OCI-LY1 (cell line): ENCODE measurements around the gene GLDC.

Source experiments
- H2AFZ ChIP-seq: fragments of 200-600 bp; sonication (generic), shearing (Covaris generic); 2 replicates; pipeline ENCODE4 v1.6.0; 2014; ENCODE audit warnings: antibody characterized with exemption, mild to moderate bottlenecking, low read length
- H3F3A ChIP-seq: fragments of 200-600 bp; sonication (generic), shearing (Covaris generic); 2 replicates; pipeline ENCODE4 v1.6.0; 2014; ENCODE audit warnings: mild to moderate bottlenecking, antibody characterized with exemption, low read length, moderate library complexity; ENCODE audit not compliant: insufficient read depth
- H3K27ac ChIP-seq: fragments of 200-600 bp; sonication (generic); 2 replicates; pipeline ENCODE4 v1.5.1; 2014; ENCODE audit warnings: low read length, mixed run types, mild to moderate bottlenecking, low read depth; ENCODE audit not compliant: poor library complexity, severe bottlenecking
- H3K27me3 ChIP-seq: fragments of 200-600 bp; sonication (generic); 2 replicates; pipeline ENCODE4 v1.6.0; 2014; ENCODE audit warnings: antibody characterized with exemption, mild to moderate bottlenecking, low read length, moderate library complexity; ENCODE audit not compliant: insufficient read depth
- H3K36me3 ChIP-seq: fragments of 200-600 bp; sonication (generic); 2 replicates; pipeline ENCODE4 v1.6.1; 2014; ENCODE audit warnings: mild to moderate bottlenecking, antibody characterized with exemption, low read length, moderate library complexity, mixed read lengths; ENCODE audit not compliant: insufficient read depth
- H3K4me1 ChIP-seq: fragments of 200-600 bp; sonication (generic); 2 replicates; pipeline ENCODE4 v1.5.1; 2014; ENCODE audit warnings: mild to moderate bottlenecking, low read length, moderate library complexity; ENCODE audit not compliant: insufficient read depth, severe bottlenecking
- H3K4me2 ChIP-seq: fragments of 200-600 bp; sonication (generic), shearing (Covaris generic); 2 replicates; pipeline ENCODE4 v1.6.1; 2014; ENCODE audit warnings: low read length
- H3K4me3 ChIP-seq: fragments of 200-600 bp; sonication (generic); 2 replicates; pipeline ENCODE4 v1.5.1; 2014; ENCODE audit warnings: low read length, low read depth, mild to moderate bottlenecking, mixed read lengths; ENCODE audit not compliant: poor library complexity, severe bottlenecking
- H3K79me2 ChIP-seq: fragments of 200-600 bp; shearing (Covaris generic); 2 replicates; pipeline ENCODE4 v1.6.1; 2016; ENCODE audit warnings: mixed run types, low read length, mixed read lengths; ENCODE audit not compliant: insufficient read depth
- H3K9ac ChIP-seq: fragments of 200-600 bp; sonication (generic), shearing (Covaris generic); 2 replicates; pipeline ENCODE4 v1.6.1; 2014; ENCODE audit warnings: mild to moderate bottlenecking, low read length, mixed read lengths
- H3K9me2 ChIP-seq: fragments of 200-600 bp; sonication (generic), shearing (Covaris generic); 2 replicates; pipeline ENCODE4 v1.6.1; 2014; ENCODE audit warnings: low read depth, mild to moderate bottlenecking, low read length, mixed read lengths
- H3K9me3 ChIP-seq: fragments of 200-600 bp; shearing (Covaris generic); 2 replicates; pipeline ENCODE4 v1.6.1; 2014; ENCODE audit warnings: low read length, mixed read lengths
- H4K20me1 ChIP-seq: fragments of 200-600 bp; sonication (generic), shearing (Covaris generic); 2 replicates; pipeline ENCODE4 v1.6.0; 2016; ENCODE audit warnings: mild to moderate bottlenecking, low read length; ENCODE audit not compliant: insufficient read depth
- CTCF ChIP-seq: fragments of 200-600 bp; sonication (generic), shearing (Covaris generic); IDR thresholded peaks from 2 replicates; pipeline ENCODE4 v1.5.1; 2017; ENCODE audit warnings: mild to moderate bottlenecking, antibody characterized with exemption, low read length, moderate library complexity, mixed read lengths
- EZH2 ChIP-seq: fragments of 200-600 bp; sonication (generic), shearing (Covaris generic); IDR thresholded peaks from 2 replicates; pipeline ENCODE4 v1.8.0; 2017; ENCODE audit warnings: borderline replicate concordance, mixed run types, mild to moderate bottlenecking, antibody characterized with exemption, low read length, moderate library complexity, mixed read lengths

Gene GLDC

GRCh38 chr9:6564360-6564759 is 81.2 kb downstream of the GLDC start:
- H3K4me1 ChIP-seq: no peaks in the 10 kb centered on the region
- H3K4me2 ChIP-seq: no peak overlapping the region
- no peaks in the 10 kb centered on the region for H4K20me1 ChIP-seq
- H3F3A ChIP-seq: no peaks in the 10 kb centered on the region
- H3K27ac ChIP-seq: no peak overlapping the region
- H3K27me3 ChIP-seq: no peaks in the 10 kb centered on the region
- no peaks in the 10 kb centered on the region for H3K36me3 ChIP-seq
- H3K9ac ChIP-seq: no peak overlapping the region
- H3K9me3 ChIP-seq: no peaks in the 10 kb centered on the region
- H3K79me2 ChIP-seq: no peaks in the 10 kb centered on the region
- H2AFZ ChIP-seq: no peak overlapping the region
- TF ChIP-seq EZH2: no peak
- no peak for TF ChIP-seq CTCF
- no peaks in the 10 kb centered on the region for H3K9me2 ChIP-seq
- H3K4me3 ChIP-seq: no peak overlapping the region

GRCh38 chr9:6562871-6563430 is 82.6 kb downstream of the GLDC start:
- no peaks in the 10 kb centered on the region for H4K20me1 ChIP-seq
- H3K4me2 ChIP-seq: no peak overlapping the region
- H3K27ac ChIP-seq: no peak overlapping the region
- no peaks in the 10 kb centered on the region for H3K9me3 ChIP-seq
- no peaks in the 10 kb centered on the region for H3K9me2 ChIP-seq
- no peaks in the 10 kb centered on the region for H3K79me2 ChIP-seq
- no peaks in the 10 kb centered on the region for H3K4me1 ChIP-seq
- no peak overlapping the region for H3K9ac ChIP-seq
- no peak overlapping the region for H3K4me3 ChIP-seq
- H3K36me3 ChIP-seq: no peaks in the 10 kb centered on the region
- H3K27me3 ChIP-seq: 0 out of 2 replicates have a peak, but pooled peaks cover 2% of the 10 kb centered on the region
- no peak for TF ChIP-seq EZH2
- TF ChIP-seq CTCF: no peak
- H3F3A ChIP-seq: no peaks in the 10 kb centered on the region
- H2AFZ ChIP-seq: no peak overlapping the region

- no peak overlapping the region for H2AFZ ChIP-seq
- no peaks in the 10 kb centered on the region for H3K36me3 ChIP-seq
- H3K27me3 ChIP-seq: 0 out of 2 replicates have a peak, but pooled peaks cover 3% of the 10 kb centered on the region
- H3K9ac ChIP-seq: no peak overlapping the region
- H3K4me3 ChIP-seq: no peak overlapping the region
- H3F3A ChIP-seq: no peaks in the 10 kb centered on the region
- H3K9me2 ChIP-seq: no peaks in the 10 kb centered on the region
- H3K27ac ChIP-seq: no peak overlapping the region
- TF ChIP-seq EZH2 (no peak), CTCF (no peak)
- no peaks in the 10 kb centered on the region for H3K9me3 ChIP-seq
- no peak overlapping the region for H3K4me2 ChIP-seq
- no peaks in the 10 kb centered on the region for H3K79me2 ChIP-seq
- no peaks in the 10 kb centered on the region for H4K20me1 ChIP-seq
- no peaks in the 10 kb centered on the region for H3K4me1 ChIP-seq
These were observed 83.3 kb downstream of the GLDC start for GRCh38 chr9:6562201-6562600.
